ENCODE measurements around the gene EPB41L2. TPM values are rescaled to one million over a fixed set of nuclear protein-coding genes. Genes with fewer than 3 reads are reported as not detected.

Gene EPB41L2
- total RNA-seq, 4 donors from 2014 or later = 58.8 to 105 (median 81.3) TPM

DNA sequence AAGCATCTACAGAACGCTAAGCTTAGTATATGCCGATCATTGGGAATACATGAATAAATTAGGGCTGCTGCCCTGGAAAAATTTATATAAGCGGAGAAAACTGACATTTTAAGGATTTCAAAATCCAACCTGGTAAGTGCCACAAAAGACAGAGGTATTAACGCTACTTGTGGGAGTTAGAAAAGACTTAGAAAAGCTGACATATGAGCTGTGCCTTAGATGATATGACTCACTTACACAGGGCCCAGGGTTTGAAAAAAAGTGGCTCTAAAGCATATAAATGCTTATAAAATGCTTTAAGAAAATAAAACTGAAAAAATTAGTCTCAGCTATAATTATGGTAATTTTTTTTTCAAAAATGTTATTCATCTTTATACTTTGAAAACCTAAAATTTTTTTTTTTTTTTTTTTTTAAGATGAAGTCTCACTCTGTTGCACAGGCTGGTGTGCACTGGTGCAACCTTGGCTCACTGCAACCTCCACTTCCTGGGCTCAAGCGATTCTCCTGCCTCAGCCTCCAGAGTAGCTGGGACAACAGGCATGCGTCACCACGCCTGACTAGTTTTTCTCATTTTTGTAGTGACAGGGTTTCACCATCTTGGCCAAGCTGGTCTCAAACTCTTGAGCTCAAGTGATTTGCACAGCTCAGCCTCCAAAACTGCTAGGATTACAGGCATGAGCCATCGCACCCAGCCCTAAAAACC, 25.7 kb downstream of the EPB41L2 start:
- intact Hi-C loops (cut with DNase I) = no loop called here
- H3K27me3 ChIP-seq = no peaks in the 10 kb centered on the region
- H3K4me1 ChIP-seq = no peaks in the 10 kb centered on the region
- no peak overlapping the region for H3K4me3 ChIP-seq (replicated peaks in 1 of 3)
- no peaks in the 10 kb centered on the region for H3K9me3 ChIP-seq
- no peaks in the 10 kb centered on the region for H3K36me3 ChIP-seq
- DNase-seq = no peak
- 83 to 87% methylated on average over 8 of the region's 8 CpGs for WGBS, 2 donors
- no peak overlapping the region for H3K27ac ChIP-seq
- TF ChIP-seq, protein P1, sequence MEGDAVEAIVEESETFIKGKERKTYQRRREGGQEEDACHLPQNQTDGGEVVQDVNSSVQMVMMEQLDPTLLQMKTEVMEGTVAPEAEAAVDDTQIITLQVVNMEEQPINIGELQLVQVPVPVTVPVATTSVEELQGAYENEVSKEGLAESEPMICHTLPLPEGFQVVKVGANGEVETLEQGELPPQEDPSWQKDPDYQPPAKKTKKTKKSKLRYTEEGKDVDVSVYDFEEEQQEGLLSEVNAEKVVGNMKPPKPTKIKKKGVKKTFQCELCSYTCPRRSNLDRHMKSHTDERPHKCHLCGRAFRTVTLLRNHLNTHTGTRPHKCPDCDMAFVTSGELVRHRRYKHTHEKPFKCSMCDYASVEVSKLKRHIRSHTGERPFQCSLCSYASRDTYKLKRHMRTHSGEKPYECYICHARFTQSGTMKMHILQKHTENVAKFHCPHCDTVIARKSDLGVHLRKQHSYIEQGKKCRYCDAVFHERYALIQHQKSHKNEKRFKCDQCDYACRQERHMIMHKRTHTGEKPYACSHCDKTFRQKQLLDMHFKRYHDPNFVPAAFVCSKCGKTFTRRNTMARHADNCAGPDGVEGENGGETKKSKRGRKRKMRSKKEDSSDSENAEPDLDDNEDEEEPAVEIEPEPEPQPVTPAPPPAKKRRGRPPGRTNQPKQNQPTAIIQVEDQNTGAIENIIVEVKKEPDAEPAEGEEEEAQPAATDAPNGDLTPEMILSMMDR (IDR thresholded peaks at IDR 0.05) = no peak
- TF ChIP-seq POLR2A (IDR thresholded peaks at IDR 0.05) = no peak

GRCh38 chr6:131036601-131037000, 26.4 kb downstream of the EPB41L2 start:
- Histone ChIP-seq H3K4me1 (no peaks in the 10 kb centered on the region), H3K9me3 (no peaks in the 10 kb centered on the region), H3K36me3 (no peaks in the 10 kb centered on the region), H3K27me3 (no peaks in the 10 kb centered on the region), H3K4me3 (replicated peaks in 1 of 3) (no peak overlapping the region), H3K27ac (no peak overlapping the region)
- DNase-seq = no peak
- TF ChIP-seq, protein P1 (IDR thresholded peaks at IDR 0.05) = no peak
- no peak for TF ChIP-seq POLR2A (IDR thresholded peaks at IDR 0.05)
- WGBS, 2 donors = 93 to 94% methylated on average over 2 of the region's 2 CpGs
- intact Hi-C loops (cut with DNase I) = no loop called here

GRCh38 chr6:131036143-131036542, 26.9 kb downstream of the EPB41L2 start:
- no peak overlapping the region for H3K27ac ChIP-seq
- no peak for TF ChIP-seq POLR2A (IDR thresholded peaks at IDR 0.05)
- TF ChIP-seq, protein P1 (IDR thresholded peaks at IDR 0.05) = no peak
- DNase-seq = no peak
- no peak overlapping the region for H3K4me3 ChIP-seq (replicated peaks in 1 of 3)
- 88 to 90% methylated on average over 3 of the region's 3 CpGs for WGBS, 2 donors
- H3K9me3 ChIP-seq = no peaks in the 10 kb centered on the region
- H3K4me1 ChIP-seq = no peaks in the 10 kb centered on the region
- intact Hi-C loops (cut with DNase I) = no loop called here
- H3K36me3 ChIP-seq = no peaks in the 10 kb centered on the region
- no peaks in the 10 kb centered on the region for H3K27me3 ChIP-seq

- H3K9me3 ChIP-seq = no peaks in the 10 kb centered on the region
- H3K4me3 ChIP-seq (replicated peaks in 1 of 3) = no peak overlapping the region
- TF ChIP-seq POLR2A (IDR thresholded peaks at IDR 0.05) = no peak
- H3K4me1 ChIP-seq = no peaks in the 10 kb centered on the region
- no peak for DNase-seq
- no peaks in the 10 kb centered on the region for H3K27me3 ChIP-seq
- H3K36me3 ChIP-seq = no peaks in the 10 kb centered on the region
- 95% methylated on average over 1 of the region's 1 CpG for WGBS, 2 donors
- no peak overlapping the region for H3K27ac ChIP-seq
- intact Hi-C loops (cut with DNase I) = no loop called here
Measured at GRCh38 chr6:131035582-131035981, 27.5 kb downstream of the EPB41L2 start.

DNA sequence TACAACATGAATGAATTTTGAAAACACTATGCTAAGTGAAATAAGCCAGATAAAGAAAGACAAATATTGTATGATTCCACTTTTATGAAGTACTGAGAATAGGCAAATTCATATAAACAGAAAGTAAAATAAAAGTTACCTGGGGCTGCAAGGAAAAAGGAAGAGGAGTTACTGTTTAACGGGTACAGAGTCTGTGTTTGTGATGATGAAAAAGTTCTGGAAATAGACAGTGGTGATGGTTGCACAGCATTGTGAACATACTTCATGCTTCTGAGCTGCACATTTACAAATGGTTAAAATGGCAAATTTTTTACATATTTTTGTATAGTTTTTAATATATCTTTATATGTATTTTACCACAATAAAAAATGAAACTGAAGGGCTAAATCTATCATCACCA, 29.4 kb downstream of the EPB41L2 start:
- no peak overlapping the region for H3K27ac ChIP-seq
- WGBS, 2 donors = 89 to 93% methylated on average over 1 of the region's 1 CpG

More for the DNA sequence above, 29.4 kb downstream of the EPB41L2 start:
- no peak for DNase-seq
- Histone ChIP-seq H3K9me3 (no peaks in the 10 kb centered on the region), H3K4me3 (replicated peaks in 1 of 3) (no peak overlapping the region), H3K36me3 (no peaks in the 10 kb centered on the region), H3K4me1 (no peaks in the 10 kb centered on the region), H3K27me3 (no peaks in the 10 kb centered on the region)
- no peak for TF ChIP-seq POLR2A (IDR thresholded peaks at IDR 0.05)
- TF ChIP-seq, protein P1 (IDR thresholded peaks at IDR 0.05) = no peak
- intact Hi-C loops (cut with DNase I) = no loop called here
